Upper lobe of left lung (tissue), 6 donors: ENCODE data around the gene NREP. TPM values are rescaled to one million over a fixed set of nuclear protein-coding genes. Genes with fewer than 3 reads are reported as not detected.

Source experiments
- ATAC-seq, 2 donors: fragments of 200-7000 bp; cut with Tn5 transposase; one replicate each; pipeline ENCODE4 v1.9.1; 2022; ENCODE audit warnings: mild to moderate bottlenecking in 2 of 2, moderate library complexity in 2 of 2; ENCODE audit not compliant: low FRiP score in 2 of 2
- DNase-seq, 2 donors: peaks; one replicate each; pipeline ENCODE4 v3.0.0-alpha.2; 2019 to 2020
- H3K27ac ChIP-seq, 4 donors: fragments of 200-600 bp; sonication (generic); one replicate each; pipeline ENCODE4 v1.5.1; 2016 to 2019
- H3K27me3 ChIP-seq, 4 donors: fragments of 200-600 bp; sonication (generic); one replicate each; pipeline ENCODE4 v1.5.1; 2017 to 2019
- H3K36me3 ChIP-seq, 4 donors: fragments of 200-600 bp; sonication (generic); one replicate each; pipeline ENCODE4 v1.5.1; 2016 to 2019
- H3K4me1 ChIP-seq, 4 donors: fragments of 200-600 bp; sonication (generic); one replicate each; pipeline ENCODE4 v1.5.1; 2018 to 2019
- H3K4me3 ChIP-seq, 4 donors: fragments of 200-600 bp; sonication (generic); one replicate each; pipeline ENCODE4 v1.5.1; 2017 to 2019; ENCODE audit warnings: mild to moderate bottlenecking in 2 of 4, moderate library complexity in 1 of 4
- H3K9me3 ChIP-seq, 4 donors: fragments of 200-600 bp; sonication (generic); one replicate each; pipeline ENCODE4 v1.5.1; 2018 to 2019
- EP300 ChIP-seq, 4 donors: sonication (generic); formaldehyde crosslinking; IDR thresholded peaks; one replicate each; pipeline ENCODE4 v1.5.1; 2017; ENCODE audit warnings: antibody characterized with exemption in 4 of 4, control low read depth in 2 of 4
- POLR2A ChIP-seq, 4 donors: fragments of 450-650 bp; IDR thresholded peaks; one replicate each; pipeline ENCODE4 v1.5.1; 2016 to 2017; ENCODE audit warnings: antibody characterized with exemption in 4 of 4, mild to moderate bottlenecking in 2 of 4
- POLR2AphosphoS5 ChIP-seq, 2 donors: sonication (generic); formaldehyde crosslinking; IDR thresholded peaks; one replicate each; pipeline ENCODE4 v1.5.1; 2017; ENCODE audit warnings: antibody characterized with exemption in 2 of 2
- WGBS, 2 donors: methylation state at CpG; one replicate each; pipeline ENCODE4 v1.1.5; 2017 to 2018; 5-methylcytosine and 5-hydroxymethylcytosine counted together
- total RNA-seq, 6 donors: library from RNA; depleted of rRNA in 4 of 6; stranded (reverse); fragments of >200 nt in 4 of 6; gene quantifications; one replicate each; pipeline versions ENCODE4 v1.1.0 to v1.2.1, GENCODE V29; 2016 to 2021
- TF ChIP-seq, protein P1 (sequence below), 6 experiments: fragments of 450-650 bp in 4 of 6; fragments of 200-600 bp in 2 of 6; sonication (generic) in 2 of 6; IDR thresholded peaks; one replicate each; pipeline ENCODE4 v1.5.1; 2016 to 2019; ENCODE audit warnings: antibody characterized with exemption in 6 of 6
- donor health status: DM: no; HTN: no; CAD: no; lungs with moderate emphysema.
- donor health status: DM: no; HTN: yes; CAD: no; lungs with severe emphysema.

The NREP gene
- total RNA-seq, 6 donors from 2014 or later, result 5.0 to 17.9 (median 12.5) TPM

DNA sequence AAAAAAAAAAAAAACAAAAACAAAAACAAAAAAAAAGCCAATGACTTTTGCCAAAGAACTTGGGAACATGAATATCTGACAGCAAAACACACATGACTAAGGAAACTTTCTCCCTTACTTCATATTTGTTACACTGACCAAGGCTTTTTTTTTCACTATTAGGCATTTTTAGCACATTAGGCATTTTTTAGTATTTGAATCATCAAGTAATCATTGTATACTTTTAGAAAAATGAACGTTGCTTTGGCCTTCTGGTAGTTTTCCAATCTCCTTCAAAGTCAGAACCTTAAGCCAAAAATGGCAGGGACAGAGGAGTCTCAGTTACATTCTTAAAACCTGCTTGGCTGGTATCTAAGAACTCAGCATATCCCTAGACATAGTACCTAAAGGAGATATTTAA is 19.3 kb downstream of the NREP start:
- no peak for ATAC-seq
- TF ChIP-seq POLR2AphosphoS5 (IDR thresholded peaks at IDR 0.05) (no peak), POLR2A (IDR thresholded peaks at IDR 0.05) (no peak), EP300 (IDR thresholded peaks at IDR 0.05) (no peak)
- TF ChIP-seq, protein P1, sequence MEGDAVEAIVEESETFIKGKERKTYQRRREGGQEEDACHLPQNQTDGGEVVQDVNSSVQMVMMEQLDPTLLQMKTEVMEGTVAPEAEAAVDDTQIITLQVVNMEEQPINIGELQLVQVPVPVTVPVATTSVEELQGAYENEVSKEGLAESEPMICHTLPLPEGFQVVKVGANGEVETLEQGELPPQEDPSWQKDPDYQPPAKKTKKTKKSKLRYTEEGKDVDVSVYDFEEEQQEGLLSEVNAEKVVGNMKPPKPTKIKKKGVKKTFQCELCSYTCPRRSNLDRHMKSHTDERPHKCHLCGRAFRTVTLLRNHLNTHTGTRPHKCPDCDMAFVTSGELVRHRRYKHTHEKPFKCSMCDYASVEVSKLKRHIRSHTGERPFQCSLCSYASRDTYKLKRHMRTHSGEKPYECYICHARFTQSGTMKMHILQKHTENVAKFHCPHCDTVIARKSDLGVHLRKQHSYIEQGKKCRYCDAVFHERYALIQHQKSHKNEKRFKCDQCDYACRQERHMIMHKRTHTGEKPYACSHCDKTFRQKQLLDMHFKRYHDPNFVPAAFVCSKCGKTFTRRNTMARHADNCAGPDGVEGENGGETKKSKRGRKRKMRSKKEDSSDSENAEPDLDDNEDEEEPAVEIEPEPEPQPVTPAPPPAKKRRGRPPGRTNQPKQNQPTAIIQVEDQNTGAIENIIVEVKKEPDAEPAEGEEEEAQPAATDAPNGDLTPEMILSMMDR (IDR thresholded peaks at IDR 0.05), result no peak
- H3K27me3 ChIP-seq, result no peaks in the 10 kb centered on the region
- H3K4me3 ChIP-seq, result no peak overlapping the region
- peaks cover 0 to 7% (median 0%) of the 10 kb centered on the region in 4 donors for H3K36me3 ChIP-seq
- H3K9me3 ChIP-seq, result no peaks in the 10 kb centered on the region
- no peak overlapping the region for H3K27ac ChIP-seq
- DNase-seq, result no peak
- WGBS, 2 donors, result 36 to 38% methylated on average over 1 of the region's 1 CpG
- H3K4me1 ChIP-seq, result peaks cover 2 to 9% (median 7%) of the 10 kb centered on the region in 4 donors

DNA sequence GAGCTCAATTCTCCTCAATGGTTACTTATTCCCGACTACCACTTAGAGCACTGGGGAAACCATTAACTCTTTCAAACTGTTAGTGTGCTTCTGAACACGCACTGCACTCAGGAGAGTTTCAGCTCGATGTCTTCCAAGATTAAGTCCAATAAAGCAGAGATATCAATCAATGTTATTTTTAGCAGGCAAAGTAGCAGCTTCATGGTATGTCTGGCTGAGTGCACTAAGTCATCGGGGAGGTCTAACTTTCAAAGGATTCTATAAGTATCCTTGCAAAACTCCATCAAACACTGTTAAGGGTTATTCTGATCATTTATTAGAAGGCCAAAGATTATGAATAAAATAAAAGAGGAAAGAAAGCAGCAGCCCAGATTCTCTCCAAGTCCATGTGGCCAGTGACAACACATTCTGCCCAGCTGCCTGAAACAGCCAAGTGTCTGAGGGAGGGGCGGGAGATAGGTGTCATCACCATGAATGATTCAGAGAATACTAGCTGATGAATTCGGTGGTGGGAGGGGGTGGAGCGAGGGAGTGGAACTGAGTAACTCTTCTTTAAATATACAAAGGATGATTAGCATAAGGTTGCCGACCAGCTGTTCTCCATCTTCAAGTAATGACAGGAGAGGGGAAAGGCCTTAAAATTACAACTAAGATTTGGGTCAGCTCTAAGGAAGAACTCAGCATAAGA is 21.3 kb downstream of the NREP start:
- Histone ChIP-seq H3K9me3 (no peaks in the 10 kb centered on the region), H3K36me3 (peaks cover 0 to 7% (median 0%) of the 10 kb centered on the region in 4 donors), H3K4me3 (no peak overlapping the region), H3K27ac (no peak overlapping the region), H3K4me1 (peaks cover 0 to 8% (median 1%) of the 10 kb centered on the region in 4 donors), H3K27me3 (no peaks in the 10 kb centered on the region)
- DNase-seq (no peak), ATAC-seq (peak in 1 of 2 donors; percentile 88)
- TF ChIP-seq EP300 (IDR thresholded peaks at IDR 0.05), result no peak
- TF ChIP-seq POLR2AphosphoS5 (IDR thresholded peaks at IDR 0.05), result no peak
- TF ChIP-seq POLR2A (IDR thresholded peaks at IDR 0.05), result no peak
- TF ChIP-seq, protein P1 (IDR thresholded peaks at IDR 0.05), result no peak
- WGBS, 2 donors, result 64 to 66% methylated on average over 8 of the region's 8 CpGs

DNA sequence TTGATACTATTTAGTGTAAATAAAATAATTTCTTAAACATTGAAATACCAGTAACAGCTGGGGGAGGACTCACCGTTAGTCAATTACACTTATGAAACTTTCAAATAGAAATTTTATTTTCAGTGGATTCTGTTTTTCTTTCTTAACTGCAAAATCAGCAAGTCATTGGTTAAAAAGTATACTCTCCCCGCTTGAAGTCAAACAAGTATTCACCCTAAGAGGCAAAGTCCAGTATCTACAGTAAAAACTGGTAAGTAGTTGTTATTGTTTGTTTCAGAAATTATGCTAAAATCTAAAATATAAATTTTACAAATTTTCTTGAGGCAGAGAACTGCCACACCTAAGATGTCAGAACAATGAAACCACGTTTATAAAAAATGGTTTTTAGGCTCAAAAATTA is 22.4 kb downstream of the NREP start:
- Histone ChIP-seq H3K9me3 (no peaks in the 10 kb centered on the region), H3K27me3 (no peaks in the 10 kb centered on the region), H3K4me1 (peaks cover 0 to 8% (median 1%) of the 10 kb centered on the region in 4 donors), H3K27ac (no peak overlapping the region), H3K4me3 (no peak overlapping the region), H3K36me3 (peaks cover 0 to 7% (median 0%) of the 10 kb centered on the region in 4 donors)
- WGBS, 2 donors, result 55 to 73% methylated on average over 3 of the region's 3 CpGs
- DNase-seq (no peak), ATAC-seq (no peak)
- TF ChIP-seq, protein P1 (IDR thresholded peaks at IDR 0.05), result no peak
- TF ChIP-seq EP300 (IDR thresholded peaks at IDR 0.05) (no peak), POLR2A (IDR thresholded peaks at IDR 0.05) (no peak), POLR2AphosphoS5 (IDR thresholded peaks at IDR 0.05) (no peak)

DNA sequence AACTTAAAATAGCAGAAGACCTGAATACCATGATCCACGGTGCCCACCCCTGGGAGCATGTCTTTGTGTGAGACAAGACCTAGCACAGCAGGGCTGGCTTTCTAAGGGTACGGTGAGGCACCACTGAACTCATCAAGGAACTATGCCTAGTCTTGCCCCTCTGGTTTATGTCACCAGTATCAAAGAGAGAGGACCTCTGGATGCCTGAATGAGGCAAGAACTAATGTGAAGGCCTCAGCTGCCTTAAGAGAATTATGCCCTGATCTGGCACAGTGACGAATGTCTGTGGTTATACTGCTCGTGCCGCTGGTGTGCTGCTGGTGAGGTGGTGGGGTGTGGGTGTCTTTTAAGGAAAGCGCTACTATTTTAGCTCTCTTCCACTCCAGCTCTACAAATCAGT is 23.0 kb downstream of the NREP start:
- Histone ChIP-seq H3K27ac (no peak overlapping the region), H3K27me3 (no peaks in the 10 kb centered on the region), H3K9me3 (no peaks in the 10 kb centered on the region), H3K36me3 (peaks cover 0 to 7% (median 0%) of the 10 kb centered on the region in 4 donors), H3K4me1 (peaks cover 0 to 8% (median 1%) of the 10 kb centered on the region in 4 donors), H3K4me3 (no peak overlapping the region)
- 68 to 72% methylated on average over 5 of the region's 6 CpGs for WGBS, 2 donors
- no peak for ATAC-seq
- no peak for DNase-seq
- no peak for TF ChIP-seq POLR2AphosphoS5 (IDR thresholded peaks at IDR 0.05)
- TF ChIP-seq, protein P1 (IDR thresholded peaks at IDR 0.05), result no peak

DNA sequence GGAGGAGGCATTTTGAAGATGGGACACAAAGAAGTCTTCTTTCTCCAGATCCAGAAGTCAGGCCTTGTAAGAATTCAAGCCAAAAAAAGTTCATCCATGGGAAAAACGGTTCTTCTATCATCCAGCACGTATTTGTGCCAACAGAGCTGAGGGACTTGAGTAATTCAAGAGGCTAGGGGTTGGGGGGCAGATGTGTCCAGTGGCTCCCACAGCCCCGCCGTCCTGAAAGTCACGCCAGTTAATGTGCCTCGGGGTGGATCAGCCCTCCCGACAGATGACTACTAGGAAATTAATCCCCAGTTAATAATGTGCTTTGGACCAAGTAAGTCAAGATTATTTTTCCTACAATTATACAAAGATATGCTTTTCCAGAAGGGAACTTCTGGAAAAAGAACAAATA is 23.4 kb downstream of the NREP start:
- no peak overlapping the region for H3K27ac ChIP-seq

More for the DNA sequence above, 23.4 kb downstream of the NREP start:
- H3K4me1 ChIP-seq, result peaks cover 0 to 8% (median 1%) of the 10 kb centered on the region in 4 donors
- no peak overlapping the region for H3K4me3 ChIP-seq
- no peaks in the 10 kb centered on the region for H3K27me3 ChIP-seq
- WGBS, 2 donors, result 73 to 79% methylated on average over 7 of the region's 7 CpGs
- TF ChIP-seq EP300 (IDR thresholded peaks at IDR 0.05) (no peak), POLR2AphosphoS5 (IDR thresholded peaks at IDR 0.05) (no peak), POLR2A (IDR thresholded peaks at IDR 0.05) (no peak)
- TF ChIP-seq, protein P1 (IDR thresholded peaks at IDR 0.05), result no peak
- DNase-seq (peak in 1 of 2 donors; percentile 5), ATAC-seq (no peak)
- H3K36me3 ChIP-seq, result peaks cover 0 to 7% (median 2%) of the 10 kb centered on the region in 4 donors
- no peaks in the 10 kb centered on the region for H3K9me3 ChIP-seq
